Activated CD8-positive, alpha-beta memory T cell treated with anti-CD3 and anti-CD28 coated beads, Interleukin-2, amount 50 U/mL, for 24 hours (primary cell): Measurements from ENCODE around the gene MGLL.

Experiments used
- DNase-seq: peaks from one replicate; pipeline ENCODE4 v3.0.0-alpha.2; 2020; ENCODE audit errors: extremely low read depth

Gene MGLL

DNA sequence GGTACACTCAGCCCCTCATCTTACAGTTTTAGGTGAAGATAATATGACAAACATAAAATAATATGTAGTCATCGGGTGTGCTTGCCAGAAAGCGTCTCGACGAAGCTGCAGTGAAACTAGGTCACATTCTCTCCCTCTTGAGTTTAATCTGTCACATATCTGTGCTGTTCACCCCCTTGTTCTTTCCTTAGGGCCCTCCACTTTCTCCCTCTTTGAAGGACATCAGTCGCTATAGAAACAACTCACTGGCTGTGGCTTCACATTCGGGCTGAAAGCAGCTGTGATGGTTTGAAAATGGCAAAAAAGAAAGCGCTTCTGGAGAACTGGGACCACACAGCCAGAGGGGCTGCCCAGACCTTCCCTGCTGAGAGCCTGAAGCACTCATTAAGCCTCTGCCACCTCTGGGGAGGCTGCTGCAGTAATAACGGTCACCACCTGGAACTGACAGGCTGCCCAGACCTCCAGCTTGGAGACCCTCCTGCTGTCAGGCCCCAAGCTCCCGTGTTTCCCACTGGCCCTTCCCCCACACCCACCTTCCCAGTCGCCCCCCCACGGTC lies 99.2 kb downstream of the MGLL start:
- no peak for DNase-seq

DNA sequence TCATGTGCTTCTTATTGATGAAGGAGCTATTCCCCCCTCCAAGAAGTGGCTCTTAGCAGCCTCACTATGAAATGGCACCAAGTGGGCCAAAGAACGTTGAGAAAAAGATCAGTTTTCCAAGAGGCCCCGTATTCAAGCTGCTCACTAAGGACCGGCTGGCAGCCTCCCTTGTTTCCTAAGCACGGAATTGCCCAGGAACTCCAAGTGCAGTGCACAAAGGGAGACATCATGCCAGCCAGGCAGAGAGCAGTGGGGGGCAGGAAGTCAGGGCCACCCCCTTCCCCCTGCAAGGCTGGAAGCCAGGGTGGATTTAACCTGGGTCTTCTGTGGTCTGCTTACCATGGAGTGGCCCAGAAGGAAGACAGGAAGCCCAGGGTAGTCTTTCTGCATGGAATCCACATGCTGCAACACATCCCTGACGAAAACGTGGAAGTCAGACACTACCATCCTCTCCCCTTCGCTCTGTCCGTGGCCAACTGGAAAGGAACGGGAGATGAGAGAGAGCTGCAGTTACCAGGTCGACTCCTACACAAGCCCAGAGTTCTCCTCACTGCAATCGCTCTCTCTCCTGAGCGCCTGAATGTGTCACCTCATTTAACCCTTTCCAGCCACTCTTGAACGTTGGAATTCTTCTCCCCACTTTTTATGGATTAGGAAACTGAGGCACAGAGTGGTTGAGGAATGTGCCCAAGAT lies 100.1 kb downstream of the MGLL start:
- no peak for DNase-seq

- no peak for DNase-seq
These were observed 101.1 kb downstream of the MGLL start for GRCh38 chr3:127720985-127721935.

DNA sequence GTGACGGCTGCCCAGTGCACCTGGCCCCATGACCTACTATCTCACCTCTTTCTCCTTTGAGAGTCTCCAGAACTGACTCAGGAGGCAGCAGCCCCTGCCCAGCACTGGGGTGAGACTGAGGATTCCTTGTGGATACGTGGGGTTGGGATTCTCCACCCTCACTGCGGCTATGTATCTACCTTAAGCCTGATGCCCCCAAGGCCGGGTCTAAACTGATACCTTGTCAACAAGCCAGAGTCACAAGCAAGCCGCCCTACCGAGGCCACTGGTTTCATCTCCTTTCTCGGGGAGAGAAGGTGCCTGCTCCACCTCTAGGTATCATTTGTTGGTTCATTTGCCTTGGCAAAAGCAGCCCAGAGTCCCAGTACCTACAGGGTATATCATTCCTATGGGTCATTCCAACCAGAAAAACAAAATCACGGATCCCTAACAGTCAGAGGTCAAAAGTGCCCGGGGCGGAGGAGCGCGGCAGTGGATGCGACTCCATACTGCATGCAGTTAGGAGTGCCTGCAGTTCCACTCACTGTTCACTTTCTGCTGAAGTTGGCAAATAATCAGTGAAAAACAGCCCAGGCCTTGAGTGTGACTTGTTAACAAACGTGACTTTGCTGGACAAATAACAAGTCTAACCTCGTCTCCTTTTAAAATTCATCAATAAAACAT lies 102.0 kb downstream of the MGLL start:
- DNase-seq, result no peak

GRCh38 chr3:127719369-127719768 lies 102.9 kb downstream of the MGLL start:
- no peak for DNase-seq

- DNase-seq, result no peak
These were observed 103.4 kb downstream of the MGLL start for GRCh38 chr3:127718916-127719290.

DNA sequence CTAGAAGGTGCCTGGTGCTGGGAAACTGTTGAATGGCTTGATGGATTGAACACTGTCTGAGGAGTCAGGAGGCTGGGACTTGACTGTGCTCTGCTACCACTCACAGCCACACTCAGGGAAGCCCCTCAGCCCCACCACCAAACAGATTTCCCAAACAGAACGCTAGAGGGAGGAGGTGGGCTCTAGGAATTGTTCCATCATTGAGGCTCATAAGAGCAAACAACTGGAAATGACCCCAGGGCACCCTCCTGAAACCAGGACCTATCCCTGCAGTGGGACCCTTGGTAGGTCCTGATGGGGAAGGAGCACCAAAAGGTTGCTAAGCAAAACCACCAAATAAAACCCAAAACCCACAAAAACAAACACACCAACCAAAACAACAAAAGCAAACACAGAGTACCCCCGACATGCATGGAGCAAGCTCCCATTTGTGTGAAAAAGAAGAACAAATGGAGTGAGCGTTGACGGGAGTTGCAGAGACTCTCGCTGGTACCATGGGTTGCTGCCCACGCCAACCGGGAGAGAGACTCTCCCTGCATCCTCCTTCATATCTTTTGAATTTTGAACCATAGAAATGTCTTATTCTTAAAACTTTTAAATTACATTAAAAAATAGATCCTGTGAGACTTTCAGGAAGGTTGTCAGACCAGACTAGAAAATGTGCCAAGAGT lies 103.9 kb downstream of the MGLL start:
- DNase-seq, result no peak

- no peak for DNase-seq
These were observed 104.7 kb downstream of the MGLL start for GRCh38 chr3:127717357-127718244.

- DNase-seq, result no peak
These were observed 105.9 kb downstream of the MGLL start for GRCh38 chr3:127716384-127716783.

GRCh38 chr3:127715532-127715931 lies 106.8 kb downstream of the MGLL start:
- DNase-seq, result no peak

- no peak for DNase-seq
These were observed 107.4 kb downstream of the MGLL start for GRCh38 chr3:127714866-127715265.

DNA sequence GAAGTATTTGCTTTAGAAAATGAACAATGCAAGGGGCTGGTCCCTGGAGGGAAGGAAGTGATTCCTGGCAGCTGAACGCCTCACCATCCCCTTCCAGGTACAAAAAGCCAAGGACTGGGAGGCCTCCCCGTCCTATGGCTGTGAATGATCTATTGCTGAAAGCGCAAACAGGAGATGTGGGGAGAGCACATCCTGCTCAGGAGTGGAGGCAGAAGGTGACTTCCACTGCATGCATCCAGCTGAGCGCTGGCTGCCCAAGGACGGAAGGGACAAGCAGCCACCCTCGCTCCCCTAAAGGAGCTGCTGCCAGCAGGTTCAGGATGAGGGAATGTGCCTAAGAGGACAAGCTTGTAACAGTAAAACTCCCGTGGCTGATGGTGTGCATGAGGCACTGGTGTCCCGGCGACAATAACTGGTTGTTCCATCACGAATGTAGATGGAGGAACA lies 108.2 kb downstream of the MGLL start:
- DNase-seq, result no peak

DNA sequence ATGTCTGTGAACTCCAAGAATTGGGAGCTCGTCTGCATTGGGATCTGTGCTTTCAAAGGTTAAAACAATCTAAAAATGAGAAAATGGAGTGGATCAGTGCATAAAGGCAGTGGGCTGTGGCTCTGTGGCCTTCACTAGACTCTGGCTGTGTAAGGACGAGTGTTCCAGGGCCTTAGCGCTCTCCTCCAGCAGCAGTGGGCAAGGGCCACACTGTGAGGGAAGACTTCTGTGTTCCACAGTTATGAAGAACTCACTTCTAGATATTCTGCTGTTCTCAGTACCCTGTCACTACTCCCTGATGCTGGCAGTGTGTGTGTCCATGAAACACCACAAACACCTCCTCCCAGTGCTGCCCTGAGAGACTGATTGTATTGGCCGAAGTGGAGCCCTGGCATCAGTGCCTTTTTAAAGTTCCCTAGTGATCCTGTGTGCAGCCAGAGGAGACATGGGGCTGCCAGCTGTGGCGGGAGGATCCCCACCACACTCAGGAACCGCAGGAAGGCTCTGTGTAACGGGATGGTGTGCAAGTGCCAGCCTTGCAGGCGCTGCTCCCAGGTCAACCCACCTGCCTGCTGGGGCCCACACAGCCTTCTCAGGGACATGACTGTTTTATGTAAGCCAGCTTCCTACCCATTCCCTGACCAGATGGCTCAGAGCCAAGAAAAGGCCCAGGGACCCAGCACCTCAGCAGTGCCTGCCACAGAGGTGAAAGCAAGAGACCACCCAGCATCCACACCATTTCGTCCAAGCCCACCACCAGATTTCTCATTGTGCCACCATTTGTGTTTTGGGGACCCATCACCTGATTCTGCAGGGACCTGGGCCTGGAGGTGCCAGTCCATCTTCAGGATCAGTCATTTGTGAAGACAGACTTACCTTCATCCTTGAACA lies 109.2 kb downstream of the MGLL start:
- no peak for DNase-seq

GRCh38 chr3:127712461-127712860 lies 109.9 kb downstream of the MGLL start:
- DNase-seq, result no peak

DNA sequence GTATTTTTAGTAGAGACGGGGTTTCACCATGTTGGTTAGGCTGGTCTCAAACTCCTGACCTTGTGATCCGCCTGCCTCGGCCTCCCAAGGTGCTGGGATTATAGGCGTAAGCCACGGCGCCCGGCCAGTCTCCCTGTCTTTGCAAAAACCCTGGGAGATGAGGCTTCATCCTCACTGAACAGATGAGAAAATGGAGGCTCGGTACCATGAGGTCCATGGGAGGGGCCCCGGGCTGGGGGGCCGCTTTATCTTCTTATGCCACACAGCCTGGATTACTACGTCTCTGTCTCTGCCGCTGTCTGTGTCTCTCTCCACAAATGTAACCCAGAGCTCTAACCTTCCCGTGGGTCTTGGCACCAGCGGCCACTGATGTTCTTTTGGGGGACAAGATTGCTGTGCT lies 110.4 kb downstream of the MGLL start:
- DNase-seq, result no peak

DNA sequence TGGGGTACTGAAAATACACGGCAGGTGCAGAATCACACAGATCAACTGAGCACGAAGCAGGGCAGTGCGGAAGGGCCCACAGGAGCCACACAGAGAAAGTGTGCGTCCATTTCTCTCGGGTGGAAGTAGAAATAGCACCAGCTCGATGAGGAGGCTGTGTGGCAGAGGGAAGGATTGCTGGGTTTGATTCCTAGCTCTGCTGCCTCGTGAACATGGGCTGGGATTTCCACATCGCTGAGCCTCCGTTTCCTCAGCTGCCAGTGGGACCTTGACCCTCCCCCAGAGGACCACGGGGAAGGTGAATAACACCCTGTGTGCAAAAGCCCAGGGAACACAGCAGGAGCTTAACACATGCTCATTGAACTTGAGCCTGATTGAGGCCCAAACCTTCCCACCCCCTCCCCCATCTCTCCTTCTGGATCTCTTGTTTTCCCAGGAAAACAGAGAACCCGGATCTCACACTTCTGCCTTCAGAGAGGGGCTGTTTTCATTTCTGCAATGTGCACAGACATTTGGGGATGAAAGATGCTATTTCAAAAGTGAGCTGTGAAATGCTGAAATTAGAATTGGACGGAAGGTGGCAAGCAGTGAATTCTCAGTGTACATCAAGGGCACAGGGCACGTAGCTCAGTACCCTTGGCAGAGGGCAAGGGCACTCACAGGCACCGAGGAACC lies 111.2 kb downstream of the MGLL start:
- no peak for DNase-seq

DNA sequence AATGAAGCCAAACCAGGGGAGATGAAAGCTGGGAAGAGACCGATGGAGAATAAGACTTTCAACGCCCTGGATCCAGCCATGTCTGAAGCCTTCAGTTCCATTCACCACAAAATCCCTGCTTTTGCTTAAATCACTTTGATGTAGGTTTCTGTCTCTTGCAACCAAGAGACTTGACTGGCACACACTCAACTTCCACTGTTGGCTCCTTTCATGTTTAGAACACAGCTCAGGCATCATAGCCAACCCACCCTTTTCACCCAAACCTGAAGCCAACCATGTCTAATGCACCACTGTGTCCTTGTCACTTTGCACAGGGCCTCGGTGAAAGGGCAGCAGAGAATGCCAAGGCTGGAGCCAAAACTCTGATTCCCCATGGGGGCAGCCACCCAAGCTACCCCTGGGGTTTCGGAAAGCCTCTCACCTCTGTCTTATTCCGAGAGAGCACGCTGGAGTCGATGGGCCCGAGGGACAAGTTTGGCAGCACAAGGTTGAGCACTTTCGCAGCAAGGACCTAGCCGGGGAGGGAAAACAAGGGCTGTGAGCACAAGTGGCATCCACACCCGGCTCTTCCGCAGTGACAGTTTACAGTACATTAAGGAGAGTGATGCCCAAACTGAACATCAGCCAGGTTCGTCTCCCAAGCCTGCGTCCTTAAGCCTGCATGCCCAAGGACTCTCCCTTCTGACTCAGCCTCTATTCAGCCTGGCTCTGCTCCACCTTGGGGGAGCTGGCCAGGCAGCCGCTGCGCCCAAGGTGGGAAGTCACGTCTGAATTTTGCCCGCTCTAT lies 112.0 kb downstream of the MGLL start:
- DNase-seq, result no peak
